ENCODE measurements around the gene NEK11.
A peak's percentile ranks its signal among the peaks of the same experiment; 100 is the strongest.
"Not testable (repeated sequence)": the region's sequence is repeated elsewhere in the genome, so short reads cannot be mapped to it uniquely, and the experiment has no call there.

NEK11 gene

DNA sequence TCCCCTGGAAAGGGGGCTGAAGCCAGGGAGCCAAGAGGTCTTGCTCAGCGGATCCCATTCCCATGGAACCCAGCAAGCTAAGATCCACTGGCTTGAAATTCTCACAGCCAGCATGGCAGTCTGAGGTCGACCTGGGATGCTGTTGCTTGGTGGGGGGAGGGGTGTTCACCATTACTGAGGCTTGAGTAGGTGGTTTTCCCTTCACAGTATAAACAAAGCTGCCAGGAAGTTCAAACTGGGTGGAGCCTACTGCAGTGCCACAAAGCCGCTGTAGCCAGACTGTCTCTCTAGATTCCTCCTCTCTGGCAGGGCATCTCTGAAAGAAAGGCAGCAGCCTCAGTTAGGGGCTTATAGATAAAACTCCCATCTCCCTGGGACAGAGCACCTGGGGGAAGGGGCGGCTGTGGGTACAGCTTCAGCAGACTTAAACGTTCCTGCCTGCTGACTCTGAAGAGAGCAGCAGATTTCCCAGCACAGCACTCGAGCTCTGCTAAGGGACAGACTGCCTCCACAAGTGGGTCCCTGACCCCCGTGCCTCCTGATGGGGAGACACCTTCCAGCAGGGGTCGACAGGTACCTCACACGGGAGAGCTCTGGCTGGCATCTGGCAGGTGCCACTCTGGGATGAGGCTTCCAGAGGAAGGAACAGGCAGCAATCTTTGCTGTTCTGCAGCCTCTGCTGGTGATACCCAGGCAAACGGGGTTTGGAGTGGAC, 15.8 kb downstream of the NEK11 start:
- DNase-seq: not testable (repeated sequence)

DNA sequence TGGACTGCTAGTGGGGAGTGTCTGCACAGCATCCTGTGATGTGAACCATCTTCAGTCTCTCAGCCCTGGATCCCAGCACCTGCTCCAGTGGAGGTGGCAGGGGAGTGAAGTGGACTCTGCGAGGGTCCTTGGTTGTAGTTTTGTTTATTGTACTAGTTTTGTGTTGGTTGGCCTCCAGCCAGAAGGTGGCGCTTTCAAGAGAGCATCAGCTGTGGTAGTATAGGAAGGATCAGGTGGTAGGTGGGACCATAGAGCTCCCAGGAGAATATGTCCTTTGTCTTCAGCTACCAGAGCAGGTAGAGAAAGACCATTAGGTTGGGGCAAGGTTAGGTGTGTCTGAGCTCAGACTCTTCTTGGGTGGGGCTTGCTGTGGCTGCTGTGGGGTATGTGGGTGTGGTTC, 20.9 kb downstream of the NEK11 start:
- no peak for DNase-seq

DNA sequence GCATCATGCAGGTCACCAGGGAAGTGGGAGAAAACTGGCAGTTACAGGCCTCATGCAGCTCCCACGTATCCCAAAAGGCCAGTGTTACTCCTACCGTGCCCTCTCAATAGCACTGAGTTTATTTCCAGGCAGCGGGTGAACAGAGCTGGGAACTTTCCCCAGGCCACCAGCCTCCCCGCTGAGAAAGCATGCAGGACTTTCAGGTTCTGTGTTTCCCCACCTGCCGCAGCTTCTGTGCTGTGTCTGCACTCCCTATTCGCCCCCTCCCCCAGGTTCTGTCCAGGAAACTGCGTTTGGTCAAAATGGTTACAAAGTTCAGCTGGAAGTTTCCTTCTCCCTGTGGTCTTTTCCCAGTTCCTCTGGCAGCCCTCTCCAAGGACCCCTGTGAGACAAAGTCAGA, 21.4 kb downstream of the NEK11 start:
- no peak for DNase-seq

DNA sequence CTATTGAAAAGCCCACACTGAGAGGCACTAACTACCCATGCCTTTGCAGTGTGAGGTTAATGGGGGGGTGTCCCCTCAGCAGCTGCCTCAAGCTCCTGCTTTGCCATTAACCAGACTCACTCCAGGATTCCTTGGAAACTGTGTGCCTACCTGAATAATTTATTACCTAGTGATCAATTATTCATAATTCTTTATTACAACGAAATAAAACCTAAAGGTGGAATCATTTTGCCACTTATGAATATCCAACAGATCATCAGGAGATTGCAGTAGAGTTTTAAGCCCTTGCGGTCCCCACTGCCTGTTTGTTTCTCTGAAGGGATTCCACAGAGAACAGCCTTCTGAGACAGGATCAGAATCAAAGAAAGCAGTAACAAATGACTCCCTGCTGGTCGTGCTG, 23.3 kb downstream of the NEK11 start:
- no peak for DNase-seq

DNA sequence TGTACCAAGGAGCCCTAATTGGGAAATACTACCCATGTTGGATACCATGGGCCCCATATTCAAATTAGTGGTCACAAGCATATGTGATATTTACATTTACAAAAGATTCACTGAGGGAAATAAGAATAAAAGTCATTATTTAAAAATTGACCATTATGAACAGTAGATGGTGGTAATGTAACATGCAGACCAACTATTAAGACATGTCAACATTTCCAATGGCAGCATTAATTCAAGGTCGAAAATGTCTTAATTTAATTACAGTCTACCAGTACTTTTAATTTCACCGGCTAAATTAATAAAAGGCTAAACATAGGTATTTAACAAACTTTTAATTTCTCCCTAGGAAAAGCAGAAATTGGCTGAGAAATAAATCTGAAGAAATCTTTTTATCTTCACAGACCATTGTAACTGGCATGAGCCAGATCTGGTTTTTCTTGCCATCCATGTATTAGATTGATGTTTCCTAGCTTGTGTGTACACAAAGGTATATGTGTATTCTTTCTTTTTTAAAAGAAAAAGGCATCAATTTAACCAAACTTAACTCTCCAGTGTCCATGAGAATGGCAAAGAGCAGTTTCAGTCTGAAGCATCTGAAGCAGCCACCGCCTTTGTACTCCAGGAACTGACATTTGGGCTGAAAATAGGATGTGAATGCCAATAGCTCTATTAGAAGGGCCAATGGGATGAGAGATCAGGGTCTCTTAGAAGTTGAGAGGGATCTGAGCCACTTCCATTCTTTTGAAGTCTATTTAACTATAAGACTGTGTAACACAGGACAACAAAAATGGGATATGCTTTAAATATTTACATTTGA, 26.6 kb downstream of the NEK11 start:
- peak; percentile 16 for DNase-seq

DNA sequence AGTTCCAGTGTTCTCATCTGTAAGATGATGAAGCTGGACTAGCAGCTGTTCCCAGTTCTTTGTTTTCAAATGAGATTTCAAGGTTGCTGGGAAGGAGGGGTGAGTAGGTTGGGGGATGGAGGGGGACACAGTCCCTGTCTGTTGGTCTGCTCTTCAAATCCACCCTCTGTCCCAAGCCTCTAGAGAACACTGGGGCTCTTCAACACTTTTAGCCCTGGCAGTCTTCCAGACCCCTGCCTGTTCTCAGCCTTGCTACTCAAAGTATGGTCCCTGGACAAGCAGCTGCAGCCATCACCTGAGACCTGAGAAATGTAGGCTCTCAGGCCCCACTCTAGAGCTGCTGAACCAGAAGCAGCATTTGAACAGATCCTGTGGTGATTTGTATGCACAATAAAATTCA, 41.3 kb downstream of the NEK11 start:
- DNase-seq: no peak

DNA sequence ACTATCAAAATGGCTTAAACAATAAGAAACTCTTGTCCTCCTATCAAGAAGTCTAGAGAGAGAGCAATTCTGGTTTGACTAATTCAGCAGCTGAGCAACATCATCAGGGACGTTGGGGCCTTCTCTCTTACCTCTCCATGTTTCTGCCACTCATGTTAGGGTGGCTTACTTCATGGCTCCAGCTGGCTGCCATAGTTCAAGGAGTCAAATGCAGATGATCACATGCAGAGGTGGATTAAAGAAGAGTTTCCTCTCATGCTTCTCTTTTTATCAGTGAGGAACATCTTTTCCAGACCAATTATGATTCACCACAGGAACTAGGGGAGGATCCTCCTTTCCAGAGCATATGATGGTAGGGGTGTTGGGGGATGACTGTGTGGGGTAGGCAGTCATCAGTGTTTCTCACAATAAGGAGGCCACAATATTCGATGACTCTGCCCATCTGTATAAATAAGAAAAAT, 45.5 kb downstream of the NEK11 start:
- DNase-seq: peak; percentile 32

DNA sequence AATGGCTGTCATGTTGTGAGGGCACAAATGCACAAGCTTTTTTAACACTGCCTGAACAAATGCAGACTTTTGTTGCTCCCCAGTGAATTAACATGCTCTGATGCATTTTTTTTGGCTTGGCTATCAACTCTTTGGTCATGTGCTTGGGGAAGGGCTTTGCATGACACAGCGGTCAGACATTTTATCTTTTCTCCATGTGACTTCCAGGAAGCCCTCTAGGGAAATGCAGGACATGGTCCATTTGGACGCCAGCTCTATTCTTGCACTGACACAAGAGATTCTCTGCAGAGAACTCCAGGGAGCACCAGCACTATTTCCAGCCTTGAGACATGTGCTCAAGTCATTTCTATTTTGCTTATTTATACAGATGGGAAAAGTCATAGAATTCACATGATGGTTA, 46.2 kb downstream of the NEK11 start:
- DNase-seq: no peak

DNA sequence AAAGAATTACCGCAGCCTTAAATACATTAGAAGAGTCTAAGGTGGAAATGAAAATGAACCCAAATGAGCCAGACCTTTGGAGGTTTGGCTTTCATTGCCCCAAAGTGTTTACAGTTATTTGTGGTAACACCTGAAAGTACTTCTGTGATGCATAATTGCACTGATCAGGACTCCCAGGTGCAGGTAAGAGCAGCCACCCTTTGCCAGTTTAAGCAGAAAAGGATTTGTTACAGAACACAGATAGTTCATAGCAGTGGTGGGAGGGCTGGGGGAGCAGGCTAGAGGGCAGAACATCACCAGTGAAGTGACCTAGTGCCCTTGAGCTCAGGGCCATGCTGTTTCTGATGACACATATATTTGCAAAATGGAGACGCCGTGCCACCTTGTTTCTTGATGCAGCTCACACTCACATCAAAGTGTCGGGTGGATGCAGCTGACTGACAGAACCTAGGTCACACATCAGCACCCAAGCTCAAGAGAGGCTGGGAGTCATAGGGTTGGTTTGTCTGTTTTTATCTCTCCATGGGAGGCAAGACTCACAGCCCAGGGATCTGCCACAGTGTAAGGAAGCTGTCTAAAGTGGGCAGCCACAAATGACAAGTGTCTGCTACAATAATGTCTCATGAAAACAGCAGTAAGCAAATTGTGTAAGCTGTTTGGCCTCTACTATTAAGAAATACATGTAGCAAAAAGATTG, 49.1 kb downstream of the NEK11 start:
- no peak for DNase-seq

DNA sequence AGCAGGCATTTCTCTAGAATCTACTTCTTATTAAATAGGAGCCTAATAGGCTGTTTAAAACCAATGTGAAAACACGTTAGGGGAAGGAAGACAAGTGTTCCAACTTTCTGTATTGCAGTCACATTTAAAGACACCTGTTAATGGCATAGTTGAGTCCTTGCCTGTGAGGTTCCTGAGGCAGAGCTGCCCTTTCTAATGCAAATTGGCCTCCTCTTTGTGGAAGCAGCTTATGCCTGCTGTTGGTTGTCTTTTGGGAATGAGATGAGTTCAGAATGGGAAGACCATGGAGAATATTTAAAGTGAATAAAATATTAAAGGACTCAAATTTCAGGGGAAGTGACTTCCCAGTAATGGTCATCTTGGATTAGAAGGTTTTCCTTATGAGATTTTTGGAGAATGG, 51.2 kb downstream of the NEK11 start:
- no peak for DNase-seq

DNA sequence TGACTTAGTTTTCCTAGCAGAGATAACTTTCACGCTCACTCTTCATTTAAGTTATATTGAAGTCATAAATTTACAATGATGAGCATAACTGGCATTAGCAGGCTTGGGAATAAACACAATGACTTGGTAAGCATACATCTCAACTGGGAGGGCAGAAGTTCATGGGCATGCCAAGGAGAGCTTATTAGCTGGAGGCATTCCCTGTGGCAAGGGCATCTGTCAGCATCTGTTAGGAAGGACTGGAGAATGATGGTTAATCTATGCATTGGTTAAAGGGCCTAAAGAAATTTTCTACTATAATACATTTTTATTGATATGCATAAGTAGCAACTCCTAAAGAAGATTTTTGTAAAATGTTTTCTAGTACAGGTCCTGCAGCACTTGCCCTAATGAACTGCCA, 52.4 kb downstream of the NEK11 start:
- no peak for DNase-seq

DNA sequence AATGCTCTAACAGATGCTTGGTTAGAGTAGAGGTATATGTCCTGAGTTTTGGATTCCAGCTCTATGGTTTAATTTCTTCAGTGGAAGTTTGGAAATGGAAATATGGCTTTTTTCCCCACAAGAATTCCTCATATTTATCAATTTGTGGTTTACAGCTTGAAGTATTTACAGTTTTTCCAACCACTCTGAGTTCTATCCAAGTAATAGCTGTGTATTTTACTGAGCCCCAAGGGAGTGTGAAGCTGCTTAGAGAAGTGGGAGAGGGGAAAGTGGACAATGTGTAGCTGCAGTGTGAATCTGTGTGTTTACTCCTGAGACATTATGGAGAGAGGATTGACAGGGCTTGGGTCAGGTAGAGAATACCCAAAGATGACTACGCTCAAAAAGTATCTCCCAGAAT, 54.5 kb downstream of the NEK11 start:
- DNase-seq: no peak

DNA sequence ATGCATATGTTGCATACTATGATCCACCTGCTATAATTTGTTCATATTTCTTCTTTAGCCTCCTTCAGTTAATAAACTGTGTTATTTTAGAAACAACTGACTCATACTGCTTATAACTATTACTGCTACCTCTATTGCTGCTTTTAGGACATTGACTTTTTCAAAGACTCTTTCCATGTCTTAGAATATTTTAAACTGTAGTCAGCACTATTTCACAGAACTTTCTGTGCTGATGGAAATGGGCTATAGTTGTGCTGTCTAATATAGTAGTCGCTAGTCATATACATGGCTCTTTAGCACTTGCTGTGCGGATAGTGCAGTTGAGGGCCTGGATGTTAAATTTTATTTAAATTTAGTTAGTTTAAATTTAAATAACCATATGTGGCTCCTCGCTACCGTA, 55.6 kb downstream of the NEK11 start:
- no peak for DNase-seq

DNA sequence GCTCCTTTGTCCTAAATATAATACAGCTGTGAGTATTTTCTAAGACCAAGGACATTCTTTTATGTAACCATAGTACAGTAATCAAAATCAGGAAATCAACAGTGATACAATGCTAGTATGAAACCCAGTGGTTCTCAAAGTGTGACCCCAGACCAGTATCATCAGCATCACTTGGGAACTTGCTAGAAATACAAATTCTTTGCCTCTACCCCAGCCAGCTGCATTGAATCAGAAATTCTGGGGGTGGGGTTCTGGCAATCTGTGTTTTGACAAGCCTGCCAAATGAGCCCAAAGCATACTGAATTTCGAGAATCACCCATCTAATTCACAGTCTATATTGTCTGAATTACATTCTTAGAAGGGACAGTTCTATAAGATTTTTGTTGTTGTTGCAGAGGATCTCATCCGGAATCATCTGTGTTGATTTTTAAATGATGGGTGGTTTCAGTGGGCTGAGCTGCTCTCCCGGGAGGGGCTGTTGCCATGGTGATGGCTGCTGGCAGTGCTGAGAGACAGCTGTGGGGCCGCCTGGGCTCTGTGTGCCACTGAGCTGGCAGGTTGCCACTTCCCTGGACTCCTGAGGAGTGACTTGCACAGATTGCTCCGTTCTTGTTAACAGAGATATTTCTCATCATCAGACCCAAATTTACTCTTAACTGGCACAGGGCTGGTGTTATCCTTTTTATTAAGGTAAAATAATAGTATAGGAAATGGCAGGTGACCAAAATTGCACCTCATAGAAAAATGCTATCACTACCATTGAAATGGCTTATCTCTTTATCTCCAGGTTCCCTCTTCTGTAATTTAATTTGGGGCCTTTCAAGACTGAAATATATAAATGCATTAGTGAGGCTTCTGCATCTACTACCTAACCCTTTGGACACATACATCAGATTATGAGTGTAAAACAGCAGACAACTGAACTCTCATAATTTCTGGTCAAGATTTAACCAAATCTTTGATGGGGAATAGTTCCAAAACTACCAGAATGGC, 56.5 kb downstream of the NEK11 start:
- no peak for DNase-seq

DNA sequence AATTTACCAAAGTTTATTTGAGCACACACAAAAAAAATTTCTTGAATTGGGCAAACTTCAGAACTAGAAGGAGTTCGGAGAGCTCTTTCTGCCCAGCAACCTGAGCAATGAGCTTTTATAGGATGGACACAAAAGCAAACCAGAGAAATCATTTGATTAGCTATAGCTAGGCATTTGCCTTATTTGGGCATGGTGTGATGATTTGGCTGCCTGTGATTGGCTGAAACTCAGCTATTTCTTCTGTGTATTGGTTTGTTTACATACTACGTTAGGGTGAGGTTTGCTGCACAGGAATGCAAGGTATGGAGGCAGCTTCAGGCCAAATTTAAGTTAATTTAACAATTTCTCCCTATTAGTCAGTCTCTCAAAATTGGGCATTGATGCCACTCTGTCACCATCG, 65.1 kb downstream of the NEK11 start:
- DNase-seq: no peak

DNA sequence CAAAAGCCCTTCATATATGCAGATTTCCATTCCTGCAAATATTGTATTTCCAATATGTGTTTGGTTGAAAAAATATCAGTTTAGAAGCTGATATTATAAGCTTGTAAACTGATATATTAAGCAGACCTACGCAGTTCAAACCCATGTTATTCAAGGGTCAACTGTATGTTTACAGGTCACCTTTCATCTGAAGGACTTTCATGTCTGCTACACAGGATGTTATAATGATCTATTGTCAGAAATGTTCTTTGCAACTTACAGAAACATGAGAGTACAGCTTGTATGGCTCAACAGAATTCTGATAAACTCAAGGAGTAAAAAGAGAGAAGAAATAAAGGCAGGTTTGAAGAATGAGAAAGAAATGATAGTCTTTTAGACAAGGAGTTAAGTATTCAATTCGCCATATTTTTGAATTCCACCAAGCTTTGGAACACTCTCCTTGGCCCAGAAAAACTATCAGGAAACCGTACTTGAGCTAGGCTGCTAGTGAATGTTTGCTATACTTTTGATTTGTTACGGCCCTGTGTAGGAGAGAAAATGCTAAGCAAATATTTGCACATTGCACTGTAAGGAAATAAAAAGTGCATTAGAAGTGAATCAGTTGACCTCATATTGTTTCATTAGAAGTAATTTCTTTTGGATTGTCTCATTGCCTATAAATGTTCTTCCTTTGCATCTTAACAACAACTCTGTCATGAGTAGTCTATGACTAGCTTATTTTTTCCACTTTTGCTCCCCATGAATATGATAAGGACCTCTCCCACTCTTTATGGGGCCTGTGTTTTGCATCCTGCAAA, 81.2 kb downstream of the NEK11 start:
- DNase-seq: no peak

DNA sequence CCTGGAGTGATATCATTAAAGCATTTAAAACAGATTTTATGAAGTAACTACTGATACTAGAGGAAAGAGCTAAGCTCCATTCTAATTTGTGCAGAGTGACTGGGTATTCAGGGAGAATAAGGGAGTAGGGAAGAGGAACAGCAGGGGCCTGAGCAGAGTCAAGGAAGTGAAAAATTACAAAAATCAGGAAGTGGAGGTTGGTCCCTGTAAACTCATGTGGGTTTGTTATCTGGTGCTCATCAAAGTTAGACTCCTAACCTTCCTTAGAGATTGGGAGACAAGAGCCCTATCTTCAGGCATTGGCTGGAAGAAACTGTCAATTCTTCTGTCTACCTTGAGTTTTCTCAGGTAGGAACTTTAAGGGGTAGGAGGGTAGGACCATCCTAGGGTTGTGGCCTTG, 82.5 kb downstream of the NEK11 start:
- peak; percentile 2 for DNase-seq

DNA sequence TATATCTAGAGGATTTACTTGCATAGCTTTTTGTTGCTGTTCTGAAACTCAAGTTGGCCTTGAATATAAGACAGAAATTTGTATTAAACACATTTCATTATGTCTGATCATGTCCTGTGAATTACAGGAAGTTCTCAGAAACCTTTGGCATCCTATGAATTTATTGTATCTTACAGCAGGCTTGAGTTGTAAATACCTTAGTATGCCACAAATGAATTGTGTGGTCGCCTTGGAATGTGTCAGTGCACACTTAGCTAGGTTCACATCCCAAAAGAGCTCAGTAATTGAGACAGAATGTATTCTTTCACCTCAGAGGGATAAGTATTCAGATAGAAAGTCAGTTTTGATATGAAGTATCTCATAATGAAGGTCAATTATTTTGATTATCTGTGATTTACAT, 83.4 kb downstream of the NEK11 start:
- no peak for DNase-seq

DNA sequence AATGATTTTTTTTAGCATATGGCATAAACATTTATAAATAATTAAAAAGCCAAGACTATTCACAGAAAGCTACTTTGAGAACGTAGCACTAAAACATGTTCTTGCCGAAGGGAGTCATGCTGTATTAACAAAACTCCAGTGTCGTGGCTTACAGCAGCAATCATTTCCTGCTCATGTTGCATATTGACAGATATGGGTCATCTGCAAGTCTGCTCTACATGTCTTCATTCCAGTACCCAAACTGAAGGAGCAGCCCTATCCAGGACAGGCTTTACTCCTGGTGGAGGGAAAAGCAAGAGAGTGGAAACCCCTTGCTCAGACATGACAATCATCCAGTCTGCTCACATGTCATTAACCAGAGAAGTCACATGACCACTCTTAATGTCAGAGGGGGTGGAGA, 87.6 kb downstream of the NEK11 start:
- no peak for DNase-seq

DNA sequence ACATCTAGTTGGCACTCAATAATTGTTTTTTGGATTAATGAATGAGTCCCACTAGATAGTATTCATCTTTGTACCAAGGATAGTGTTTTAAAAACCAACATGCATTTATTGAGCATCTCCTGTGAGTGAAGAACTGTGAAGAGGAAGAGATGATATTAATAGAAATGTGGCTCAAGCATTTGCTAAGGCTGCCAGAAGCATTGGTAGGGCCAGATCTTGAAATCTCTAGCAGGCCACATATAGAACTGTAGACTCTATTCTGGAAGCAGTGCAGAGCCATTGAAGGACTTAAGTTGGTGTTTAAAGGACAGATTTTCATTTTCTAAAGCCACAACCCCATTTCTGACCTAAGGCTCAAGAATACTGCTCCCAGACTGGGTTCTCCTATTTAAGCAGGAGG, 99.0 kb downstream of the NEK11 start:
- no peak for DNase-seq

DNA sequence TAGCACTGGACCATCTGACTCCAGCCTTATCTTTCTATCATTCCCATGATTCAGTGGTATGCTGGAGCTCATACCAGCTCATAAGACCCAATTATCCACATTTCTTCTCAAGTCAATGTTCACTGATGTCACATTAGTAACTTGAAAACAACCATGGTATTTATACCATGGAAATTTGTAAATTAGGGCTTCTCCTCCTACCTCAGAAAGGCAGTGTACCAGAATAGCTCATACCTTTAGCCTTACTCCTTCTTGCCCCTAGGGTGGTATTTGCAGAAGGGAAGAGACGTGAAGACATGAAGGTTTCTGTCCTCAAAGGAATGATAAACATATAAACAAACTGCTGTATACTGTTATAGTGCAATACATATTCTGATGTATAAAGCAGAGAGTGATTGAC, 114.2 kb downstream of the NEK11 start:
- DNase-seq: no peak

DNA sequence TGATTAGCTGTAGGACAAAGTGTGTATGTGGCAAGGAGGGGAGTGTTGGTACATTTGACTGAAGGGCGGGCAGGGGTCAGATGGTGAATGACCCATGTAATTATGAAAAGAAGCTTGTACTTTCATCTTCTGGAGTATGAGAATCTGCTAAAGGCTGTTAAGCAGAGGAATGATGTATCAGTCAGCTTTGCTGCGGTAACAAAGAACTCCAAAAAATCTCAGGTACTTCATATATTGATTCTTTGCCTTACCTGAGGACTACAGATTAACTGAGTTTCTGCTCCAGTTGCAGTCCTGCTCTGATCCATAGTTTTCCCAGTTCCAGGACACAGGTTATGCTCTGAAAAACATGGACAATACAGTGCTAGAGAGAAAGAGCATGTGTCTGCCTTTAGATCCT, 115.1 kb downstream of the NEK11 start:
- no peak for DNase-seq

Measured in hematopoietic multipotent progenitor cell treated with erythropoietin and hydrocortisone succinate and interleukin-3 and kit ligand, for 6 days (in vitro differentiated cells).